ENCODE data around the gene MRC2.

- TF ChIP-seq POLR2A (IDR thresholded peaks at IDR 0.05): no peak
- no peak for TF ChIP-seq CTCF (IDR thresholded peaks at IDR 0.05)
Observed at GRCh38 chr17:62724398-62725146, 97.1 kb downstream of the MRC2 start.
